T-helper 22 cell (primary cell): ENCODE measurements around the gene TEX14.
"Not testable (repeated sequence)": the region's sequence is repeated elsewhere in the genome, so short reads cannot be mapped to it uniquely, and the experiment has no call there.

Experiments used
- DNase-seq: peaks from one replicate; pipeline ENCODE4 v3.0.0-alpha.2; 2020; ENCODE audit warnings: low read depth

TEX14 gene

DNA sequence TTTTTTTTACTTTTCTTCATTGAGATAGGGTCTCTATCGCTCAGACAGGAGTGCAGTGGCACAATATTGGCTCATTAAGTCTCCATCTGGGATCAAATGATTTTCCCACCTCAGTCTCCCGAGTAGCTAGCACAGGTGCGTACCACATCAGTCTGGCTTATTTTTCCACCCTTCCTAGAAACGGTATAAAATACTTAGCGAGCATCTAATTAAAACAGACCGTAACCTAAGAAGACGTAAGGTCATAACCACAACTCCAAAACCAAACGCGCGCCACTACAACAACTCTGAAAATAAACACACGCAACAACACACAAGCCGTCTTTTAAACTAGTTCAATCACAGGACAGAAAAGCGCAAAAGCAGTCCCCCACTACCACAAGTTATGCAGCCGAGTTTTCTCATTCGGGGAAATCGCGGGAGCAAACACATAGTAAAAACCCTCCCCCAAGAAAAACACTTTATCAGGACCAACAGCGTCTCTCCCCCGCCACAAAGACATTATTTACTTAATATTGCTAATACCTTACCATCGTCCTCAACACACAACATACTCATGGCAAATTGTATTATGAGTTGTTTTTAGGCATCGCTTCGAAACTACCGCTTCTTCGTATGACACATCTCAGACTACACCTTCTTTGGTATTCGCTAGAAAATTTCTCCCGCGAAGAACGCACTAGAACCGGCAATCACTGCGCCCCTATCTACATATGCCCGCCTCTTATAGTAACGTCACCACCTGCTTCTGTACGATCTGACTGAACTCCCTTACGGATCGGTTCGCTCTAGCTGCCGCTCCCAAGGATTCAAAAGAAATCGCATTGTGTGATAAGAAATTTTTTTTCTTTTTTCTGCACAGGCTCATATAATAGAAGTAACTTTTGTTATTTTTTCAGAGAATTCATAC, 32.8 kb downstream of the TEX14 start:
- DNase-seq, result peak; percentile 57

DNA sequence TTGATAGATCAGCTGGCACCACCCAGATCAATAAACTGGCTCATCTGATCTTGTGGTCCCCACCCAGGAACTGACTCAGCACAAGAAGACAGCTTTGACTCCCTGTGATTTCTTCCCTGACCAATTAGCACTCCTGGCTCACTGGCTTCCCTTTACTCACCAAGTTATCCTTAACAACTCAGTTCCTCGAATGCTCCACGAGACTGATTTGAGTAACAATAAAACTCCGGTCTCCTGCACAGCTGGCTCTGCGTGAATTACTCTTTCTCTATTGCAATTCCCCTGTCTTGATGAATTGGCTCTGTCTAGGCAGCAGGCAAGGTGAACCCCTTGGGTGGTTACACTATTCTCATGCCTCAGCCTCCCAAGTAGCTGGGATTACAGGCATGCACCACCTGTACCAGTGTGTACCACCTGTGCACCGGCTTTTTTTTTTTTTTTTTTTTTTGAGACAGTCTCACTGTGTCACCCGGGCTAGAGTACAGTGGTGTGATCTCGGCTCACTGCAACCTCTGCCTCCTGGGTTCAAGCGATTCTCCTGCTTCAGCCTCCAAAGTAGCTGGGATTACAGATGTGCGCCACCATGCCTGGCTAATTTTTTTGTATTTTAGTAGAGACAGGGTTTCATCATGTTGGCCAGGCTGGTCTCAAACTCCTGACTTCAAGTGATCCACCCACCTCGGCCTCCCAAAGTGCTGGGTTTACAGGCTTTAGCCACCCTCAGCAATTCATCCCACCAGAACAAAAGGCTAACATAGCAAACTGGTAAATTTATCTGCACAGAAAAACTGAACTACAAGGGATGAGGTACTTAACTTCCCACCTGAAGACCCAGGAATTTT, 33.7 kb downstream of the TEX14 start:
- DNase-seq, result not testable (repeated sequence)

DNA sequence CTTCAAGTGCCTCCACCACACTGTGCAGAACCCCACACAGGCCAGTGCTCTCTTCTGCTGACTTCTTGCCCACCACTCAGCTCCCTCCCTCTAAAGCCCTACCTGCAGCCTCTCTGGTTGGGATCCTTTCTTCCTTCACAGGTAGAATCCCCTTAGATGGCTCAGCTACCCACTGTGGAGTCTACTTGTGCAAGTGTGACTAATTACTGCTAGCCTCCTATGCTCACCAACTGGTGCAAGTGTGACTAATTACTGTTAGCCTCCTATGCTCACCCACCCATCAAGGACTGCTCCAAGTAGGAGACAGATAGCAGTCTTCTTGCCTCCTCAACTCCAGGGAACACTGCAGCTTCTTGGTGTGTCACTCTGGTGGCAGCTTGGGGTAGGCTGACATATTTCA, 43.6 kb downstream of the TEX14 start:
- no peak for DNase-seq

DNA sequence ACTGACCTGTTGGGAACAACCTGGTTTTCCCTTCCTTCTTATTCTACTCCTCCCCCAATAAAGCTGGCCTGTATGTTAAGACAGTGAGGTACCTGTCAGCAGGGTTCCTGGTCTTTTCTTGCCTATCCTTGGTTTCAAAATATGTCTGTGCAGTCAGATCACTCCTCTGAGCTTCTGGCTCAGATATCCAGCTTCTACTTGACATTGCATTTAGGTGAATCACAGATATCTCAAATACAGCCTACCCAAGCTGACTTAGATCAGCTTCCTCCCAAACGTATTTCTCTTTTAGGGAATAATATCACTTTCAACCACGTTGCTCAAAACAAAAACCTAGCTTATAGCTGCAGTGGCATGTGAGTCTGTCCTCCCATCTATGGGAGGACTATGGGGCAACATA, 48.7 kb downstream of the TEX14 start:
- DNase-seq, result no peak

DNA sequence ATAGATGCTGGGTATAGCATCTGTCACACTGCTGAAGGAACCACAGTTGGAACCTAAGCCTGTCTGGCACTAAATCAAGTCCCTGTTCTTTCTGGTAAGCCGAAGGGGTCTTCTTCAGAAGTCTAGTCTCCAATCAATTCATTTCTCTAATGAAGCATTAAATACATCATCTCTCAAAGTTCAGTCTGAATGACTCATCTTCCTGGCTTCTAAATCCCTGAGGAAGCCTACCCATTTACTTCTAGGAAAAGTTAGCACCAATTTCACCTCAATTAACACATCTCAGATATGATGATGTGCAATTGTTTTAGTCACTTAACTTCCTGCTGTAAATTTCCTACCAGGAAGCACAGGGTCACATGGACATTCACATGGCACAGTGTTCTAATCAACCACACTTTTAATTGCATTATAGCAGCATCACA, 49.9 kb downstream of the TEX14 start:
- no peak for DNase-seq

DNA sequence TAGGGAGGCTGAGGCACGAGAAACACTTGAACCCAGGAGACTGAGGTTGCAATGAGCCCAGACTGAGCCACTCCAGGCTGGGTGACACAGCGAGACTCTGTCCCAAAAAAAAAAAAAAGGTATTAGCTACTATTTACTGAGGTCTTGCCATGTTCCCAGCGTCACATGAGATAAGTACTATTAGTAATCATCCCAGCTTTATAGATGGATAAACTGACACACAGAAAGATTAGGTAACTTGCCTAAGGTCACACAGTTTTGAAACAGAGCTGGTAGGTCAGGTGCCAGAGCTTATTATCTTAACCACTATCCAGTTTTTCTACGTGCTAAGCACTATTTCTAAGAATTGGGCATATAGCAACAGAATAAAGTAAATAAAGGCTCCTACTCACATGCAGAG, 51.6 kb downstream of the TEX14 start:
- DNase-seq, result no peak

DNA sequence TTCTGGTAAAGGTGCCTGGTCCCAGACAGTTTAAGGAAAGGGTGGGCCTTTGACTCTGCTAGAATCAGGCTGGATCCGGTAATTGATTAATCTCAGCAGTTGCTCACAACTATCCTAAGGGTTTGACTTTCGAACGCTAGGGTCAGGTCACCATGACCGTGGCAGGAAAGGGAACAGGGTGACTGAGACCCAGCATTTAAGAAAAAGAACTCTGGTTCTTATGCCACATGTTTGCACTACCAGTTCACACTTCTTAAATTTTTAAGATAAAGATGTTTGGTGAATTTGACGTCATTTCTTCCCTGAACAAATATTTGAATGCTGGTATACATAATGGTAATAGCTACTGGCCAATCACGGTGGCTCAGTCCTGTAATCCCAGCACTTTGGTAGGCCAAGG, 52.2 kb downstream of the TEX14 start:
- no peak for DNase-seq

DNA sequence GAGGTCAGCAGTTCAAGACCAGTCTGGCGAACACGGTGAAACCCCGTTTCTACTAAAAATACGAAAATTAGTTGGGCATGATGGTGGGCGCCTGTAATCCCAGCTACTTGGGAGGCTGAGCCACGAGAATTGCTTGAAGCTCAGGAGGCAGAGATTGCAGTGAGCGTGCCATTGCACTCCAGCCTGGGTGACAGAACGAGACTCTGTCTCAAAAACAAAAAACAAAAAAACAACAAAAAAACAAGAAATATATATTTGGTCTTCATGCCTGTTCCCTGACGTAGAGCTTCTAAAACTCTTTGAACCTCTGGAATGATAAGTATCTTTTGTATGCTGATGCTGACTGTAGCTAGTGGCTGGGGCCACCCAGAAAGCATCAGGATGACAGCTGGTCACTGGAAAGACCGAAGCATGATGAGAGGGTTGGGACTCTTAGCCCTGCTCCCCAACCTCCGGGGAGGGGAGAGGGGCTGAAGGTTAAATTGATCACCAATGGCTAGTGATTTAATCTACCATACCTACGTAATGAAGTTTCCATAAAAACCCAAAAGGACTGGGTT, 54.8 kb downstream of the TEX14 start:
- DNase-seq, result no peak

DNA sequence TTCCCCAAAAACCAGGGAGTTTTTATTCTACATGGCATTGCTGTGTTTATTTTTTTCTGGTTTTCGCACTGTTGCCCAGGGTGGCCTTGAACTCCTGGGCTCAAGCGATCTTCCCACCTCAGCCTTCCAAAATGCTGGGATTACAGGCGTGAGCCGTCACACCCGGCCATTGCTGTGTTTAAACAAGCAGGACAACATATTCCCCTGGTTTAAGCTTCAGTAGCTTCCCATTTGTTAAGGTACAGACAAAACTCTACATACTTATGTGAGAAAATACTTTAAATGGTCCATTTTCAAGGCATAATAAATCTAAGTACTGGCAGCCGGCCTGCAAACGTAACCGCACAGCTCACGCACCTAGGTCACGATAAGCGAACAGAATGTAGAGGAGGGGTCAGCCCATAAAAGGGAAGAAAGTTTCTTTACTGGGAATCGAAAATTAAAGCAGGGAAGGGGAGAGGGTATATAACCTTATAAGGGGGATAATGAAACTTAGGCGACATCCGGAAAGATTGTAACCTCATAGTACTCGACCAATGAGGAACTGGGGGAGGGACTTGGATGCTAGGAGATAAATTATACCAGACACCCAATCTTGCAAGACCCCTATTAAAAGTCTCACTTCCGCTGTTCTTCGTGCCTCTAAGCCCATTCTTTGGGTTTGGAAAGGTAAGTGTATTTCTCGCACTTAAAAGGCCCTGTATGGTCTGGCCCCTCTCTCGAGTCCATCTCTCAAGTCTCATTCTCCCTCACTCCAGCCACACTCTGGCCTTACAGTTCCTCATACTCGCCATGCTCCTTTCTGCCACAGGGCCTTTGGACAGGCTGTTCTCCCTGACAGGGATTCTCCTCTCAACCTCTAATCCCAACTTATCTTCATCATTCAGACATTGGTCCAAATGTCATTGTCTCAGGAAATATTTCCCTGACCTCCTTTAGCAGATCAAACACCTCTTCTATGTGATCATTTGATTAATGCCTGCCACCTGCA, 59.2 kb downstream of the TEX14 start:
- no peak for DNase-seq

DNA sequence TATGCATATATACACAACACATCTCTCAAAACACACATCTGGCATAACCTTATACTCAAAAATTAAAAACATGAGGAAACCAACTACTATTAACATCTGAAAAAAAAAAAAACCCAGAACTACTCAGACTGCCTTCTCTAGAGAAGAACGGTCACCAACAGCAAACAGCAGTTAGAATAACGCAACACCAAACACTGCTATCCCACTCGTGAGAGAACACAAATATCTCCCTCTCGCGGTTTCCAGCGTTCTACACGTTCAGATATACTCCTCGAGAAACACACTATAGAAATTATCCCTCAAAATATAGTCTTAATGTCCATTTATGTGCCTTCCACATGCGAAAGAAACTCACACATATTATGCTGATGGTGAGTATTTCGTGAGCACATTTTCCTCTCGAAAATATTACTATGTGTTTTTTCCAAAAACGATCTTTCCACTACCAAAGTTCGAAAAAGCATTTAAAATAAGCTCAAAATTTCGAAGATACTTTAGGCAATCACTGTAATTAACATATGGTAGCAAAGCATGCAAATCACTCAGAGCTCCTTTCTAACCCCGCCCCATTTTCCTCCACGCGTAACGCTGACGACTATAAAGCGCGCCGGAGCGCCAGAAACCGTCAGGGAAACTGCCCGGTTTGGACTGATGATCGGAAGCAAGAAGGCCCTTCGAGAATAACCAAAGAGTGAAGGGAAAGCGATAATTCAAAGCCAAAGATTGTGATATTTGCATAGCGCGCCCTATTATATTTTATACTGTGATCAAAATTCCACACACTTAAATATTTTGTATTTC, 60.1 kb downstream of the TEX14 start:
- peak; percentile 80 for DNase-seq

DNA sequence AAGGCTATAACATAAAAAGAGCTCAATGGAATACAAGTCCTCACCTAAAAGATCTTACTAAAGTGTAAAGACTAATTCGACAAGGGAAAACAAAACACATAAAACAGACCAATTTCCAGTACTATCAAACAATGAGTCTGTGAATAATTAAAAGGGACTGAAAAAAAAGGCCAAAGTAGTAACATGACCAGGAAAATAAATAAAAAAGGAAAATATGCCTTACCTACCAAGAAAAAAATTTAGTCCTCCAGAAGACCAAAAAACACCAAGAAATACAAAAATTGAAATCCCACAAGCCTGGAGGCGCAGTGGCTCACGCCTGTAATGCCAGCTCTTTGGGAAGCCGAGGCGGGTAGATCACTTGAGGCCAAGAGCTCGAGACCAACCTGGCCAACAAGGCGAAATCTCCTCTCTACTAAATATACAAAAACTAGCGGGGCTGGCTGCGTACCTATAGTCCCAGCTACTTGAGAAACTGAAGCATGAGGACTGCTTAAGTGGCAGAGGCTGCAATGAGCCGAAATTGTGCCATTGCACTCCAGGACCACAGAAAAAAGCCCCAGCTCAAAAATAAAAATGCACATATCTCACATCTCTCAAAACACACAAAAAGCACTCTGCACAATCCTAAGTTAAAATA, 60.8 kb downstream of the TEX14 start:
- DNase-seq, result no peak

DNA sequence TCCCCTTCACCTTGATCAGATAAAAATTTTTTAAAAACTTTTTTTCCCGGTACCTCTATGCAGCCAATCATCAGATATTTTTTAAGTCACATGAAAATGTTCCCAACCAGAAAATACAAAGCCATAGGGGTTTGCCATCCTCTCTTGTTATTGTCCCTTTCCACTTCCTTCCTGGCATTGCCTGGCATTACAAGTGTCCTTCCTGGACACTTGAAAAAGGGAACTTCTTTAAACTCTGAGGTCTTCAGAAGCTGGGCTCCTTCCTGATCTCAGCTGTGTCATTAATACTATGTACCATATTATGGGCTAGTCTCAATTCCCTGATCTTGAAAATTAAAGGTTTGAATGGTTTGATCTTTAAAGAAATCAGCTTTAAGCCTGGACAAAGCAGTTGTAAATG, 64.9 kb downstream of the TEX14 start:
- no peak for DNase-seq

DNA sequence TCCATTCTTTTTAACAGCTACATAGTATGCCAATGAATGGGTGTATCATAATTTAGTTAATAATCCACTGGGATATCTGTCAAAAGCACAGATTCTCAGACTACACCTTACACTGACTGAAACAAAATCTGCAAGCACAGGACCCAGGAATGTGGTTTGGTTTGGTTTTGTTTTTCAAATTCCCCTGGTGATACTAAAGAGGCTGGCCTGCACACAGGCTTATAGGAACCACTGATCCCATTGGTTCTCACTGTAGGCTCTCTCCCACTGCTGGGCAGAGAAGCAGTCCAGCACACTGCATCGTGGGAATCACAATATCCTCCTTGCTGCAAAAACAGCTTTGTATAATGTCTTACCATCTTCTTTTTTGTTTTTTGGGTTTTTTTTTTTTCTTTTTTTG, 67.1 kb downstream of the TEX14 start:
- DNase-seq, result no peak

DNA sequence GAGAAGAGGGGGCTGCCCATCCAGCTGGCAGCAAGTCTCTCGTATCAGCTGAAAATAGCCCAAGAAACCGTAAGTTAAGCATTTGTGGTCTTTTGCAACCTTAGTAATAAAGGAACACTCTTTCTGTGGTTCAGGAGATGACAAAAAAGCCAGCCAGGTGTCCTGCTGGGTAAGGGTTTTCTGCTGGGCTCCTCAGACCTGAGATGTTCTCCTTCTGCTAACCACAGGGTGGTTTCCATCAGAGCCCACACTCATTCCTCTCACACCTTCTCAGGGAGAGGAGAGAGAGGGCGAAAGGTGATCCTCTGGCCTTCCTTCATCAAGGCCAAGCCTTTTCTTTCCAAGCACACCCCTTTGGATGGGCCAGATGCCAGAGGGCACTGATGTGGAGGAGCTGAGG, 70.7 kb downstream of the TEX14 start:
- no peak for DNase-seq

DNA sequence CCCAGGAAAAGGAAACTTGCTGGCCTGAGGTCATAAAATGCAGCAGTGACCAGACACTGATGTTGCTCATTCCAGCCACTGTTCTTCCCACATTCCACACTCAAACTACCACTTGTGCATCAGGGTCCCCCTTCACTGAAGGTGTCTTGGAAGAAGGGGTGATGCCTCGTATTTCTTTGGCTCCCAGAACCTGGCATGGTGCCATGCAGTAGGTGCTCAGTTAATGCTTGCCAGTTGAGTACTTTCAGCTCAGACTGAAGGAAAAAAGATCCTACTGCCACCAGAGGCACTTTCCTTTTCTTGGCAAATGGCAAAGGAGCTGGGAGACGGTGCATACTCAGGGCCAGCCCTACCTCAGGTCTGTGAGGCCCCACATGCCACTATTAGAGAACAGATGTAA, 73.5 kb downstream of the TEX14 start:
- DNase-seq, result no peak

DNA sequence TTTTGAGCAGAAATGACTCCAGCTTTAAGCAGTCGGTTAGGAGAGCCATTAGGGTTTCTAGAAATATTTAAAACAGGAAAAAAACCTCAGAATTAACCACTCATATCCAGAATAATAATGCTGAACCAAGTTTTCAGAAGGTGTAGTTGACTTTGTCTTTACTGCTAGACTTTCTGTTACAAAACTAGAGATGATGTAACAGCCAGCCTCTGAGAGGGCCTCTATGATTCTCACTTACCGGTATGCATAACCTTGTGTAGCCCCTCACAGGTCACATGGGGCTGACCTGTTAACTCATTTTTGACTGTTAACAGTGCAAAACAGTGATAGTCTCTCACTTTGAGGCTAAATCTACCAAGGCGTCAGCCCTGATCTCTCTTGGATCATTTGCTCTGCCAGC, 74.3 kb downstream of the TEX14 start:
- DNase-seq, result no peak

DNA sequence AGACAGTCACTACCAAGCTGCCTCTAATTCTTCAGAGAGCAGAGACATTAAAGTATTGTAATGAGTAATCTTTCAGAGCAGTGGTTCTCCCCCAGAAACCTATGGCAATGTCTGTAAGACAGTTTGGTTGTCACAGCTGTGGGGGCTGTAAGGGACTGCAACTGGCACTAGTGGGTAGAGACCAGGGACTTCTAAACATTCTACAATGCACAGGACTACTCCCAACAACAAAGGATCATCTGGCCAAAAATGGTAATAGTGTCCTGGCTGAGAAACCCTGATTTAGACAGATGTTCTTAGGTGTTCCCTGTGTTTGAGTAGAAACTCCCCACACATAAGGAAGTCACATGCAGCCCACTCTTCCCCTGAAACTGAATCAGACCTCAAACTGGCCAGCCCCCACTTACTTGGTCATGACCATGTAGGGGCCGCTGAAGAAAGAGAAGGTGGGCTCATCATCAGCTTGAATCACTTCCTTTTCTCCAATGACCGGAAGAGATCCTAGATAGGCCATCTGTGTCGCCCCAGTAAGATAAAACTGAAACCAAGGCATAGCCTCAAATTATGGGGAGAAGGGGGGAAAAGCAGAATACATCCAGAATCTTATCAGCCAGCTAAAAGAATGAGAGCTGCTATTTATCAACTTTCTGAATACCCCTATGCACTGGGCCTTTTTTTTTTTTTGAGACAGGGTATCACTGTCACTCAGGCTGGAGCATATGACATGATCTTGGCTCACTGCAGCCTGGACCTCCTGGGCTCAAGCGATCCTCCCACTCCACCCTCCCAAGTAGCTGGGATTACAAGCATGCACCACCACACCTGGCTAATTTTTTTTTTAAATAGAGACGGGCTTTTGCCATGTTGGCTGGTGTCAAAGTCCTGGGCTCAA, 75.8 kb downstream of the TEX14 start:
- no peak for DNase-seq

DNA sequence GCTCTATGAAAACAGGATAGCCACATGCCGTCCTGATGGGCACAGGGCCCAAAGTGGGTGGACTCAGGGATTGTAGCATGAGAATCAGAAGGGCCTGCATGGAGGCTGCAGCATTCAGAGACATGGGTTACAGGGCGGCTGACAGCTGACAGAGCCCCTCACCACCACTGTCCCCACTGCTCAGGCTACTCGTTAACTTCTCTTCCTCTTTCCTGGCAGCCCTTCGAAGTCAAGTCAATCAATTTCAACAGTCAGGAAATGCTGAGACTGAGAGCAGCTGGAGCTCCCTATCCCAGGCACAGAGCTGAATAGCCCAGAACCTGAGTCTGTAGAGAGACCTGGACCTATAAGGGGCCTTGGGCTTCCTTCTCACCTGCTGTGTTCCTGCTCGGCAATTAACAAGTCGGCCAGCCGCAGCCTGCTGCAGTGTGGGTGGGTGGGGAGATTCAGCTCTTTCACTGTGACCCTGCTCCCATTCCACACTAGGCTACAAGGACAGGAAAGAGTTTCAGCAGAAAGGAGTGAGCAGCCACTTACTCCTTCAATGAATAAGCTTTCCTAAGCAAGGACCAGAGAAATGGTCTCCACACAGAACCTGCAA, 76.9 kb downstream of the TEX14 start:
- DNase-seq, result no peak

DNA sequence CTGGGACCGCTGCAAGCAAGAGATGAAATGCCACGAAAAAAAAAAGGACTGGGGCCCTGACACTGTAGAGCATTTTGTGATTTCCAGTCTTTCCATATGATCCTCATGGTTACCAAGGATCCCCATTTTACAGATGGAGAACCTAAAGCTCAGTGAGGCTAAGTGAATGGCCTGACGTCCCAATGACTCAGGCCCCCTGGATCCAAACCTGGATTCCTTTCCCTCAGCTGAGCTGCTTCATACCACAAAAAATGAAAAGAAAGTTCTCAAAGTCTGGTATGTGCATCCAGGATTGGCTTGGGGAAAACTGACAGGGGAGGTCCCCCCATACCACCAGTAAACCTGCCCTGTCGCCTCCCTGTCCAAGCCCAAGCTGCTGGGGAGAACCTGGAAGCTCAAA, 80.5 kb downstream of the TEX14 start:
- DNase-seq, result no peak
